DMS79 treated with DMSO at 0.1 percent for 48 hours (cell line): Measurements from ENCODE around the gene RUNDC3A.

Source experiments
- DNase-seq: peaks from one replicate; lab custom pipeline; 2025; lab: John Stamatoyannopoulos, UW

RUNDC3A gene

DNA sequence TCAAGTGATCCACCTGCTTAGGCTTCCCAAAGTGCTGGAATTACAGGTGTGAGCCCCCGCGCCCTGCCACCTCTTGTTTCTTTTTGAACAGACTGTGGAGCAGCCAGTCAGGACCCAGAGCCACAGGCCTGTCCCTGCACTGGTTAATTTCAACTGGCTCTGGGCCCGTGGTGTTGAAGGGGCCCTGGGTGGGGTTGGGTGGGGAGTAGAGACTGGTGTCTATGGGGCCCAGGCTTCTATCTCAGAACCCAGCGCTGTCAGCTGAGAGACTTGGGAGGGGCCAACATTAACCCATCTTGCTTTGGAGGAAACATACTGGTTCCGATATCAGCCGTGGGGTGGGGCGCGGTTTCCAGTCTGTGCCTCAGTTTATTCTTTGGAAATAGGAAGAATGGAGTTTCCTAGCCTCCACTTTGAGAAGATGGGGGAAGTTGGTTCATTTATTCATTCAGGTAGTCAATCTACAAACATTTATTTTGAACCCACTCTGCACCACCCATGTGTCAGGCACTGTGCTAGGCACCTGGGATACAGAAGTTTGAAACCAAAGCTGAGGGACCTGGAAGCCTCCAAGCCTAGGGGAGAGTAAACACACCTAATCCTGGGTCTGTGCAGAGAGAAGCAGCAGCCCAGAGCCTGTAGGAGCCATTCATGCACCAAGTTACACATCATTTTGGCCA lies 24.9 kb upstream of the RUNDC3A start:
- DNase-seq = no peak

DNA sequence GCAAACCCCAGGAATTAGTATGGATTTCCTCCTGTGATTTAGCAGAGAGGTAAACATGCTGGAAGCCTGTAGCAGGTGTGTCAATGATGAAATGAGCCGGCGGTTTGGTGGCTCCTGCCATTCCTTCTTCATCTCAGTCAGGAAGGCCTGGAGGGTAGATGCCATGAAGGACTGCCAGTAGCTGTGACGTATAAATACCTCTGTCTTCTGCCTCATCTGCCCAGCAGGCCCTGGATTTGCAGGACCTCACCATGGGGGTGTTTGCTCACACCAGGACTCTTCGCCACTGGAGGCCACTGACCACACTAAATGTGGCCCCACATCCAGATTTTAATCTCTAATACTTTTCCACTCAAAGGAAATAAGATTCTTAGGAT lies 24.4 kb upstream of the RUNDC3A start:
- DNase-seq = no peak

DNA sequence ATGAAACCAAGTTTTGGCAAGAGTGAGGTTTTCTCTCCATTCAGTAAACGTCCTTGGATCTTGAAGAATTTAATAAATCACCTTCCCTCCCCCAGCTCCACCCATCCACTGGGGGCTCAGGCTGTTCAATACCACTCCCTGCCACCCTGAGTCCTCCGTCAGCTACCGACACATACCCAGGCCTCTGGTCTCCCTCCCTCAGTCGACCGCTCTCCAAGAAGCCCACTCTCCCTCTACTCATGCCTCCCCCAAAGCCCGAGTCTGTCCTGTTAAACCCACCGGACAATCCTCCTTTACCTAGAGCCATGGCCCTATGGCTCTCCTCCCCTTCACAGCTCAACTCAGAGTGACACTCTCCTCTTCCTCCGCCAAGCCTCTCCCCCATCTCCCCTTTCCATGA lies 20.8 kb upstream of the RUNDC3A start:
- no peak for DNase-seq

DNA sequence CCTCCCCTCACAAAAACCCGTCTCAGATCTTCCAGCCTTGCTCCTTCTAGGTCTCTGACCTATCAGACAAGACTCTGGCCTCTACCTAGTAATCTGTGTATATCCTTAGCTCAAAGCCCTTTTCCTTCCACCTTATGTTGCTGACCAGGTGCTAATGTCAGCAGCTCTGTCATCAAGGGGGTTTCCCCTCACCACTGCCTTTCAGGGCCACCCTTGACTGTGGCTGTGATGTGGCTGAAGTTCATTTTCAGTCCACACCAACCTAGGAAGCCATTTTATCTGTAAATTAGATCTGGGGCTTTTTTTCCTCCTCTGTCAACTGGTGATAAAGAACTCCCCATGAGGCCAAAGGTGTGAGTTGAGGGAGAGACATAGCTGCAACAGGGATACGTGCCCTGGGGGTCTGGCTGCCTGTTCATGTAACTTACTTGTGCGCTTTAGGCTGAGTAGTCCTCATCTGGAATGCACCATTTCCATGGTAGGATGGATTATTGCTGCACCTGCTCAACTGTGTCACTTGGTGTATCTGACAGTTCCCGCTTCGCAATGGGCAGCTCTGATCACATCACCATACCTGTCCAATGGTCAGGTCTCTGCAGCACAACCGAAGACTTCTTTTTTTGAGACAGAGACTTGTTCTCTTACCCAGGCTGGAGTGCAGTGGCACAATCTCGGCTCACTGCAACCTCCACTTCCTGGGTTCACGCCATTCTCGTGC lies 14.7 kb upstream of the RUNDC3A start:
- no peak for DNase-seq

DNA sequence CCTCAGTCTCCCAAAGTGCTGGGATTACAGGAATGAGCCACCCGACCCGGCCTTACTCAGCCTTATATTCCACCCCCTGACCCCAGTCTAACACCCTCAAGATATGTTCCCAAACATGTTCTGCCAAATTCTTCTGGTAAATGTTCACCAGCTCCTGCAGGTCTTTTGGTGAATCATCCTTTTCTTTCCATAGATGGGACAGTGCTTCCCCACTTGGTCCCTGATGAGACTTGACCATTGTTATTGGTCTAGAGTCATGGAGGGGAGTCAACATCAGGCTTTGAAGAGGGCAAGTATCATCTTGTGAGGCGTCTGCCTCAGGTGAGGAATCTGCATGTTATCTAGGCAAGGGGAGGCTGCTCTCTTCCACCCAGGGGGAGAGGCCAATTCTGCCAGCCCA lies 10.4 kb upstream of the RUNDC3A start:
- DNase-seq = no peak

DNA sequence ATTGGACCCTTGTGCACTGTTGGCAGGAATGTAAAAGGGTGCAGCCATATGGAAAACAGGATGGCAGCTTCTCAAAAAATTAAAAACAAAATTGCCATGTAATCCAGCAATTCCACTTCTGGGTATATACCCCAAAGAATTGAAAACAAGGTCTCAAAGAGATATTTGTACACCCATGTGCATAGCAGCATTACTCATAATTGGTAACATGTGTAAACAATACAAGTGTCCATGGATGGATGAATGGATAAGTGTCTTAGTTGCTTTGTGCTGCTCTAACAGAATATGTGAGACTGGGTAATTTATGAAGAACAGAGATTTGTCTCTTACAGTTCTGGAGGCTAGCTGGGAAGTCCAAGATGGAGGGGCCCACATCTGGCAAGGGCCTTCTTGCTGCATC lies 3.8 kb upstream of the RUNDC3A start:
- peak; percentile 84 for DNase-seq

DNA sequence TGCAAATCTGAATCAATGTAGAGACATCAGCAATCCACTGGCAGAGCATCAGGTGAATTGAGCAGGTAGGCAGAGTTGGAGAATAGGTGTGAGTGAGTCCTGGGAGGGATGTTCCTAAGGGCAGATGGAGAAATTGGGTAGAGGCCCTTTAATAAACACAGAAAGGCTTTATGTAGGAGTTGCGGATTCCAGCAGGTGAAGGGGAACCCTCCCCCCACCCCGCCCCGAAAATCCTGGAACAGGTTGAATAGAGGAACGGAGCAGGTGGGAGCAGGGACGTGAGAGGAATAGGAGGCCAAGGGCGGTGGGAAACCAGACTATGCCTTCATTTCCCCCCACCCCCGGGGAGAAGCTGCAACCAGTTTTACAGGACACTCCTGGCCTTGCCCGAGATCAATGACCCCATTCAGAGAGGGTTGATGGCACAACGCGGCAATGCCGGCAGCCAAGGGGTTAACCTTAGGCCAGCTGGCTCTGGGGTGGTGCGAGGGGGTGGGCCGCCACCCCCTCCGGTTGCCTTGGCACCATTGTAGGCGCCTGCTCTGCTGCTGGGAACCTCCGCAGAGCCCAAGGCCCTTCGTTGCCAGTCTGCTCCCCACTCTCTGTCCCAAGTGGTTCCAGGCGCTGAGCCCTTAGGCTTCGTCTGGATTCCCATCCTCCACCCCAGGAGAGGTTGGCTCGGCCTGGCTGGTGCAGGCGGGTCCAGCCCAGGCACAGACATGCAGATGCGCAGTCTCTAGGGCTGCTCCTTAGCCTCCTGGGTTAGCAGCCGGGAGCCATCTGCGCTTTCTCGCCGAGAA lies 814 bp upstream of the RUNDC3A start:
- peak; percentile 71 for DNase-seq

DNA sequence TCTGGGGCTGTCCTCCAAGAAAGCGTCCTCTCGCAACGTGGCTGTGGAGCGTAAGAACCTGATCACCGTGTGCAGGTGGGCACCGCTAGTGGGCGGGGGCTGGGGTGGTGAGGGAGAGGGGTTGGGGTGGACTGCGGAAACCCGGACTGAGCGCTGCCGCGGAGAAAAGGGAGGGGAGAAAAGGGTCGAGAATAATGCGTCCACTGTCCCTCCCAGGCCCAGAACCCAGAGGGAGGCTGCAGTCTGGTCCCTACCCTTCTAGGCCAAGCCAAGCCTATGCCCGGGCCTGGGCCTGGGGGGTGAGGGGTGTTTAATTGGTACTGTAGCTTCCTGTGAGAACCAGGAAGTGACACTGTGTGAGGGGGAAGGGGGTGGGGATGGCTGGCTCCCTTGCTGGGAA lies 464 bp downstream of the RUNDC3A start:
- DNase-seq = peak; percentile 19

DNA sequence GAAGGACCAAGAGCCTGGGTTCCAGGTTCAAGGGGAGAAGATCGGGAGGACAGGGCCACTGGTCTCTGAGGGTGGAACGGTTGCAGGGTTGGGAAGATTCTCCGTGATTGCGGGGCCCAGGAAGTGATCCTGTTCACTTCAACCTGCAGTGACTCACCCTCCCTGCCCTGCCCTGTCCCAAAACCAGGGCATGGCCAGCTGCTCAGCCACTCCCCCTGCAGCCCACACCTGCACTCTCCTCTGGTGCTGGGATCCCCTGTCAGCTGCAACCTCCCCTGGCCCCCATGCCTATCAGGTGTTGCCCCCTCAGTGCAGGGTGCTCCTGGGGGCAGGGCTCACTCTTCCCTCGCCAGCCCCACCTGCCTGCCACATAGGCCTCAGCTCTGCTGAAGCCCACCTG lies 1.1 kb downstream of the RUNDC3A start:
- DNase-seq = no peak

DNA sequence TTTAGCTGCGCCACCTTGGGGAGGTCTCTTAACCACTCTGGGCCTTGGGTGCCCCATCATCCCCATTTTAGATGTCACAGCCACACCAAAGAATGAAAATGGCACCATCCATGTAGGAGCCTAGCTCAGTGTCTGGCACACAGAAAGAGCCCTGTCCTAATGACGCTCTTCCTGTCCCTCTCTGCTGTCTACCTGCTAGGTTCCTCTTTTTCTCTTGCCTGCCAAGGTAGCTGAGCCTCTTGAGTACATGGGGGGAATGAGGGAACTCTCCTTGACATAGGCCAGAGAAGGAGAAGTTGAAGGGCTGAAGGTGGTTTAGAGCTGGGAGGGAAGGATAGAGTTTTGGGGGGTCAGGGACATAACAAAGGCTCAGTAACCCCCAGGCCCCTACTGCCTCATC lies 1.8 kb downstream of the RUNDC3A start:
- no peak for DNase-seq

DNA sequence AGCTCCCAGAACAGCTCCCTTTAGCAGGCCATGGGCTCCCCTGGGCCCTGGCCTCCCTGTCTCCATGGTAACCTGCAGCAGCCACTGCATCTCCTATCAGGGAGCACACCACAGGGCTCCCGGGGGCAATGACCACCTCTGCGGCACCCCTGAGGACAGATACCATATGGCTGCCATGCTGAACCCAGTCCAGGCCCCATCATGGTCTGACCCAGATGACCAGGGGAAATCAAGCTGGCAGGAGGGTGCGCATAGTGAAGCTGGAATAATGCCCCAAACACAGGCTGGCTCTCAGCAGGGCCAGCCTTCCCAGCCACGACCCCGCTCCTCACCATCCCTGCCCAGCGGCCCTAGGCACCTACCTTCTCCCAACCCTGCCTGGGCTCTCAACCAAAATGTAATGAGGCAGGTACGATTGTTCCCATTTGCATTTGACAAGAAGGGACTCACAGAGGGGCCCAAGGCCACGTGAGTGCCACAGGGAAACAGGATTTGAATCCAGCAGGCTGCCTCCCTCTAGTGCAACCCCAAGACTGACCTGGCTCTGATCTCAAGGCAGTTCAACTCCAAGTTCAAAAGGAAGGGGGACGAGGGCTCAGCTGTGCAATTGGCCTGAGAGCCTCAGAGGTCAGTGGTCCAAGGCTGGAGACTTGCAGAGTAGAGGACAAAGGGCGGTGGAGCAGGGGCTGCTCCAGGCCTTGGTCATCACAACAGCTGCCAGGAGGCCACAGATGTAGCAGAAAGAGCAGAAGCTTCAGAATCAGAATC lies 2.4 kb downstream of the RUNDC3A start:
- no peak for DNase-seq

DNA sequence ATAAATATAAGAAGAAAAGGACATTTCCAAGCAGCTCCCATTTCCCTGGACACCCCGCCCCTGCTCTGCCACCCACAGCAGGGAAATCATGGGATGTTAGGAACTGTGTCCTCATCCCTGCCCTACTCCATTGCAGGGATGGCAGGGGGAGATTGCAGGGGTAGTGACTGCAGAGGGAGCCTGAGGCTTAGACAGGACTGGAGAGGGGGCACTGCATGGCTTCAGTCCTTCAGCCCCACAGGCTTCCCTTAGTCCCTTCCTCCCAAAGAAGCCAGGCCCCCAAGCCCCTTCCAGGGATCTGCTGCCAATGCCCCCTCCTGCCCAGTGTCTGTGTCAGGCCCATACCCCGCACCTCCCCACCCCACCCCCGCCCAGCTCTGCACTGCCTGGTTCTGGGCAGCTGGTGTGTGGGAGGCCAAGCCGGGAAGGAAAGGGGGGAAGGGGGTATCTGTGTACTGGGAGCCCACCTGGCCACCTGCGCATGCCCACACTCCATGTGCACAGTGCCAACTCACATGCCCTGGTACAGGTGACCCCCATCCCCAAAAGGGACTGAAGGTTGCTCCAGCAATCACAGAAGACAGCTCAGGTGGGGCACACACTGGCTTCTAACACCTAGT lies 3.3 kb downstream of the RUNDC3A start:
- no peak for DNase-seq

DNA sequence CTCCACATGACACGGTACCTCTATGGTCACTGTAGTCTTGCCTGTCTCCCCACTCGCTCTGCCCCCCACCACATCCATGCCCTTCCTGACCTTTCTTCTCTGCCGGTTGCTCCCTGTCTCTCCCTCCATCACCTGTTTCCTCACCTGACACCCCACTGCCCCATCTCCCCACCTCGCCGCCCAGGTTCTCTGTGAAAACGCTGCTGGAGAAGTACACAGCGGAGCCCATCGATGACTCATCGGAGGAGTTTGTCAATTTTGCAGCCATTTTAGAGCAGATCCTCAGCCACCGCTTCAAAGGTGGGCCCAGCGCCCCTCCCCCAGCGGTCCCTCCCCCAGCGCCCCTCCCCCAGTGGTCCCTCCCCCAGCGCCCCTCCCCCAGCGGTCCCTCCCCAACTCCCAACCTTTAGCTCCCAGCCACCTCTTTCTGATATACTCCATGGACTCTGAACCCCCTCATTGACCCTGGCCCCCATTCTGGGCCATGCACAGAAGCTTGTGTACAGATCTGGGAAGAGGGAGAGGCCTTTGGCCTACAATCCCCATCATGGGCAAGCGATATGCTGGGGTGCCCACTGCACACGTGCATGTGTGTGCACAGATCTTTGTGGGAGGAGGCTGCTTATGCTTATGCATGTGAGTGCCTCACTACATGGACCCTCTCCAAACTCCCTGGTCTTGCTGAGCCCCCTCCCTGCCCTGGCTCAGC lies 4.1 kb downstream of the RUNDC3A start:
- no peak for DNase-seq

DNA sequence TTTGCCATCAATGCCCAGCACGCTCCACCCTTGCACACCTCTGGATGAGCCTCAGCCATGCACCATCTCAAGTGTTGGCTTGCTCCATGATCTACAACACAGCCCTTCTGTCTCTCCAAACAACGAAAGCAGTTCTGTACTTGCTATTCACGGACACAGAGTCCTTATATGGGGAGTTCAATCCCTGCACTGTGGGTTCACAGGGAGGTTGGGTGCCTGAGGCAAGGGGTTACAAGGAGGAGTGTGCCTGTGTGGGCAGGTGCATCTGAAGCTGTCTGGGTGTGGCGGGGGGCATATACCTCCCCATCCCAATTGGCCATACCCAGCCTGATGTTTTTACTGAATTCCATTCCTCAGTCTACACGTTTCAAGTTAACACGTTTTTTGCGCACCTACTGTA lies 5.6 kb downstream of the RUNDC3A start:
- no peak for DNase-seq

DNA sequence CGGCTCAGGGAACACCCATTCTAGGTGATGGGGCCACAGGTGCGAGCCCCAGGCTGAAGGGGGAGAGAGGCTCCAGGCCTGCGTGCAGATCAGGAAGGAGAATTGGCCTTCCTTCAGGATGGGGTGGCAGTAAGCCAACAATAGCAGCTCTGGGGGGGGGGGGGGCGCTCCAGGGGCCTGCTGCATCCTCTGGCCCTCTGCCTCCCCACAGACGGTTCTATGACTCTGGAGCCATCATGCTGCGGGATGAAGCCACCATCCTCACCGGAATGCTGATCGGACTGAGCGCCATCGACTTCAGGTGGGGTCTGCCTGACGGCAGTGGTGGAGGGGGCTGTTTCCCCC lies 6.1 kb downstream of the RUNDC3A start:
- no peak for DNase-seq

DNA sequence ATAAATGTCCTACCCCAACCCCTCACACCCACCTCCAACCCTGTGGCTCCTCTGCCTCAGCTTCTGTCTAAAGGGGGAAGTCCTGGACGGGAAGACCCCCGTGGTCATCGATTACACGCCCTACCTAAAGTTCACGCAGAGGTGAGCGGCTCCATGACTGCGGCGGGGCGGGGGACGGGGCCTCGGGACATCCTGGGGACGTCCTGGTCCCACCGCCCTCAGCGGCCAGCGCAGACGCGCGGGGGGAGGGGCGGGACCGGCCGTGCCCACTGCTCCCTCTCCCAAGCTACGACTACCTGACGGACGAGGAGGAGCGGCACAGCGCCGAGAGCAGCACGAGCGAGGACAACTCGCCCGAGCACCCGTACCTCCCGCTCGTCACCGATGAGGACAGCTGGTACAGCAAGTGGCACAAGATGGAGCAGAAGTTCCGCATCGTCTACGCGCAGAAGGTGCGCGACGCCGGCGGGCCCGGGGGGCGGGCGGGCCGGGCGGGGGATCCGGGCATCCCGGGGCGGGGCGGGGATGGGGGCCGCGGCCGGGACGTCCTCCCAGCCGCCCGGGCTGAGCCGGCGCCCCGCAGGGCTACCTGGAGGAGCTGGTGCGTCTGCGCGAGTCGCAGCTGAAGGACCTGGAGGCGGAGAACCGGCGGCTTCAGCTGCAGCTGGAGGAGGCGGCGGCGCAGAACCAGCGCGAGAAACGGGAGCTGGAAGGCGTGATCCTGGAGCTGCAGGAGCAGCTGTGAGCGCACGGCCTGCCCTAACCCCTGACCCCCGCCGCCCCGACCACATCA lies 6.7 kb downstream of the RUNDC3A start:
- DNase-seq = peak; percentile 72

DNA sequence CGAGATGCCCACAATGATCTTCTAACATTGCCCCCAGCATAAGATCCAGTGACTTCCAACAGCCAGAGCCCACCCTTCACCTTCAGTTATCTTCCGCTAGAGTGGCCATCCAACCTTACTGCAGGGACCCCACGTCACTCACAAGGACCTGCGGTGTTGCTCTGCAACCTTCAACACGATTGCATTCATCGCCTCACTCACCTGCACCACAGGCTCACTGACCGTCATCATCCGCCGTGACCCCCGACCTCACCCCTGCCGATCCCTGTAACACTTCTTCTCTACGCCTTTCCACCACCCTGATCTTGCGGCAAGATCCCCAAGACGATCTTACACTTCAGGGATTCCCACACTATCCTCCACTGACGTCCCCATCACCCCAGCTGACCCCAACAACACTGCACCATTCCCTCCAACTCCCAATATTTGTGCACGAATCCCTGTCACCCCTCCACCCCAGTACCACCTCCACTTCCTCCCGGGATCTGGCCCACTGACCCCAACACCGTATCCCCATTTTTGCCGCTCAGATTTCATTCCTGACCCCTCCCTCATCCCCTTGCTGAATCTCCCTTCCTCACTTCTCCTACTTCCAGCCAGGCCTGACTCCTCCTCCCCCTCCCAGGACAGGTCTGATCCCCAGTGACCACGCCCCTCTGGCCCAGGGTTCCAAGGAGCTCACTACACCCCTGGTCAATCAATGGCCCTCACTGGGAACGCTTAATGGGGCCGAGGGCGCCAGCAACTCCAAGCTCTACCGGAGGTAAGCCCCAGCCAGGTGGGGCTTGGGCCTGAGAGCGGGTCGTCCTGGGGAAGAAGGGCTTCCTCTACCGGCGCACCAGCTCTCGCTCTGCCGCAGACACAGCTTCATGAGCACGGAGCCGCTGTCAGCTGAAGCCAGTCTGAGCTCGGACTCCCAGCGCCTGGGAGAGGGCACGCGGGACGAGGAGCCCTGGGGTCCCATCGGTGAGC lies 7.6 kb downstream of the RUNDC3A start:
- DNase-seq = no peak

DNA sequence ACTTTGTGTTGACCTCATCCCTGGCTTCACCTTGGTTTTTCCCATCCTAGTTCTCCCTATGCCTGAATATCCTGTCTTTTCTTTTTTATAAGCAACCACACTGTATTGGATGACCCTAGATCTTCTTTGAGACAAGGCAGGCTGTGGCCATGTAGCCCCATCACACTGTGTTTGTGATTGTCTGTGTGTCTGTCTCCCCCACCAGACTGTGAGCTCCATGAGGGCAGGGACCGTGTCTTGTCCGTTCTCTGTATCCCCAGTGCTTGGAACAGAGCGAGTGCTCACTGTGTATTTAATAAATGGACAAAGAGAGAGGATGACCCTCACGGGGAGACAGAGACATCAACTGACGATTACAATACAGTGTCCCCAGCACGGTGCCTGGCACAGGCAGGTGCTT lies 9.1 kb downstream of the RUNDC3A start:
- DNase-seq = no peak
